C4-2B (cell line): ENCODE measurements around the gene CCDC18.
A peak's percentile ranks its signal among the peaks of the same experiment; 100 is the strongest.

Experiments
- H3K27ac ChIP-seq: fragments of 450-650 bp; 2 replicates; pipeline ENCODE4 v1.5.1; 2017
- CTCF ChIP-seq: fragments of 450-650 bp; conservative IDR thresholded peaks from 2 replicates; pipeline ENCODE4 v1.5.1; 2017; ENCODE audit warnings: mild to moderate bottlenecking
- ZFX ChIP-seq: fragments of 450-650 bp; IDR thresholded peaks from 2 replicates; pipeline ENCODE4 v1.6.1; 2017

Gene CCDC18

DNA sequence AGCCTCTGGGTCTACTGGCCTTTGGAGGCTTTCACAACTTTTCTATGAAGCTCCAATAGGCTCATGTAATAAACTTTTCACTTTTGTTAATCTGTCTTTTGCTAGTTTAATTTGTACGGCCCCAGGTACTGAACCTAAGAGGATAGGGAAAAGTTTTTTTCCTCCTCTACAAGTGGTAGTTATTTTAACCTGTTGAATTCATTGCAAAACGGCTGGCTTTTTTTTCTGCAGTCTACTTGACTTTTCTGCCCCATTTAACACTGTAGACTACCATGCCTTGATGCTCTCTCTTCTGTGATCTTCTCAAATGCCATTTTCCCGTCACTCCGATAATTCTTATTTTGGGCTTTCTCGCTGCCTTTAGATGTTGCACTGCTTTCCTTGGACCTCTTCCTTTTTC, 121.6 kb downstream of the CCDC18 start:
- TF ChIP-seq CTCF (no peak), ZFX (no peak)
- no peak overlapping the region for H3K27ac ChIP-seq

- no peak for TF ChIP-seq ZFX
- peak; percentile 96 for TF ChIP-seq CTCF
- H3K27ac ChIP-seq = no peak overlapping the region
Observed at GRCh38 chr1:93304716-93305138, 124.2 kb downstream of the CCDC18 start.

- TF ChIP-seq ZFX (no peak), CTCF (no peak)
- H3K27ac ChIP-seq = no peak overlapping the region
Observed at GRCh38 chr1:93306920-93307319, 126.4 kb downstream of the CCDC18 start.

- no peak for TF ChIP-seq CTCF
- no peak for TF ChIP-seq ZFX
- no peak overlapping the region for H3K27ac ChIP-seq
Observed at GRCh38 chr1:93313026-93313425, 132.5 kb downstream of the CCDC18 start.

DNA sequence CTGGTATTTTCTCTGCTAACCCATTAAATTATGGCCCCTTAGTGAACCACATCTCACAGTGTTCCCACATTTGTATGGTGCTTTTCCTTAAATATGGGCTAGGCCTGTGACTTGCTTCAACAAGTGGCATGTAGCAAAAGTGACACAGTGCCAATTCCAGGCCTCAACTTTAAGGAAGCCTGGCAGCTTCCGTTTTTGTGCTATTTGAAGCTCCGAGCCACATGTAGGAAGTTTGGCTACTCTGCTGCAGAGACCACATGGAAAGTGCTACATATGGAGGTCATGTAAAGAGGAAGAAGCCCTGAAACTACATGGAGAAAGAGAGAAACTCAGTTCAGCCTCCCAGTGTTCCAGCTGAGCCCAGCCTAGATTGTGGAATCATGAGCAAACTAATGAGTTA, 136.7 kb downstream of the CCDC18 start:
- no peak overlapping the region for H3K27ac ChIP-seq
- TF ChIP-seq CTCF (no peak), ZFX (no peak)

GRCh38 chr1:93317943-93318342, 137.4 kb downstream of the CCDC18 start:
- TF ChIP-seq ZFX = no peak
- TF ChIP-seq CTCF = no peak
- H3K27ac ChIP-seq = no peak overlapping the region

DNA sequence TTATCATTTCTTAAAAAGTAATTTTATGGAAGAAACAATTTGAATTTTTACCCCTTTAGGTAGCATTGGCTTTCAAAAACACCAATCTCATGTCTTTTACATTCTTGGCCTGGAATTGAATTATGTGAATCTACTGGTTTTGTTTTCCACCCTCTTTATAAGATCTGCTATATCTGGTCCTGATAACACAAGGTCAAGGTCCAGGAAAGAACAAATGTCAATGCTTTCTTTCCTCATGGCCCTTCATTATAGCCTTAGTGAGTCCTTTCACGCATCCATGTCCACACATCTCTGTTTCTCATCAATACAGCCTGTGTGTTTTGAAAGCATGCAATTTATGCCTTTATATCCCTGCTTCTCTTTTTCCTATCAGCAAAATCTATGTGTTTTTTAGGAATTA, 141.2 kb downstream of the CCDC18 start:
- TF ChIP-seq ZFX = no peak
- no peak for TF ChIP-seq CTCF
- H3K27ac ChIP-seq = no peak overlapping the region
